Kidney tubule cell (primary cell): ENCODE data around the gene ERCC2.
"Not testable (repeated sequence)": the region's sequence is repeated elsewhere in the genome, so short reads cannot be mapped to it uniquely, and the experiment has no call there.

Experiments used
- DNase-seq: peaks from one replicate; pipeline ENCODE4 v3.0.0-alpha.2; 2018; ENCODE audit warnings: low spot score

ERCC2 gene

GRCh38 chr19:45370410-45371204, at the start of gene ERCC2:
ERCC2 (minus strand) TSS chr19:45370573; CDS start chr19:45370540, 33 bp downstream.
- DNase-seq = peak; percentile 99

- no peak for DNase-seq
These were observed 49.5 kb upstream of the ERCC2 start for GRCh38 chr19:45419895-45420294.

- no peak for DNase-seq
These were observed 49.0 kb upstream of the ERCC2 start for GRCh38 chr19:45419396-45419795.

- DNase-seq = no peak
These were observed 48.4 kb upstream of the ERCC2 start for GRCh38 chr19:45418802-45419201.

GRCh38 chr19:45417151-45417550, 46.8 kb upstream of the ERCC2 start:
- DNase-seq = no peak

GRCh38 chr19:45414468-45414867, 44.1 kb upstream of the ERCC2 start:
- DNase-seq = no peak

- no peak for DNase-seq
These were observed 43.1 kb upstream of the ERCC2 start for GRCh38 chr19:45413497-45413896.

- not testable (repeated sequence) for DNase-seq
These were observed 40.0 kb upstream of the ERCC2 start for GRCh38 chr19:45410330-45410729.

- no peak for DNase-seq
These were observed 39.2 kb upstream of the ERCC2 start for GRCh38 chr19:45409557-45409920.

- no peak for DNase-seq
These were observed 38.6 kb upstream of the ERCC2 start for GRCh38 chr19:45408830-45409556.

- no peak for DNase-seq
These were observed 37.7 kb upstream of the ERCC2 start for GRCh38 chr19:45408121-45408520.

- DNase-seq = not testable (repeated sequence)
These were observed 37.2 kb upstream of the ERCC2 start for GRCh38 chr19:45407585-45407984.

- no peak for DNase-seq
These were observed 36.7 kb upstream of the ERCC2 start for GRCh38 chr19:45407091-45407375.

- DNase-seq = peak; percentile 87
These were observed 36.1 kb upstream of the ERCC2 start, which contains the start of gene POLR1G for GRCh38 chr19:45406226-45407090. POLR1G (plus strand) TSS chr19:45406644; CDS start chr19:45406697, 53 bp downstream.

- DNase-seq = peak; percentile 93
These were observed 35.3 kb upstream of the ERCC2 start for GRCh38 chr19:45405435-45406225.

GRCh38 chr19:45404557-45405434, 34.4 kb upstream of the ERCC2 start, which contains the start of gene PPP1R13L:
PPP1R13L (minus strand) TSS chr19:45405069; CDS start chr19:45398318, 6,751 bp downstream.
- peak; percentile 96 for DNase-seq

- DNase-seq = peak; percentile 82
These were observed 33.6 kb upstream of the ERCC2 start for GRCh38 chr19:45403781-45404556.

GRCh38 chr19:45403272-45403671, 32.9 kb upstream of the ERCC2 start:
- no peak for DNase-seq

- DNase-seq = peak; percentile 53
These were observed 32.1 kb upstream of the ERCC2 start for GRCh38 chr19:45402298-45403061.
